M059J (cell line): Measurements from ENCODE around the gene ASAP3. TPM values are rescaled to one million over a fixed set of nuclear protein-coding genes. Genes with fewer than 3 reads are reported as not detected.
"Not testable (repeated sequence)": the region's sequence is repeated elsewhere in the genome, so short reads cannot be mapped to it uniquely, and the experiment has no call there.

Experiments used
- DNase-seq: peaks from one replicate; pipeline ENCODE4 v3.0.0-alpha.2; 2012; ENCODE audit warnings: low read depth
- total RNA-seq: library from RNA; depleted of rRNA; stranded (reverse); fragments of >200 nt; shearing (Covaris generic); gene quantifications from 2 replicates; pipeline ENCODE4 v1.2.3, GENCODE V29; 2014; rRNA removed

ASAP3 gene
- total RNA-seq, 1 experiment from 2014 or later = 13.7 TPM

DNA sequence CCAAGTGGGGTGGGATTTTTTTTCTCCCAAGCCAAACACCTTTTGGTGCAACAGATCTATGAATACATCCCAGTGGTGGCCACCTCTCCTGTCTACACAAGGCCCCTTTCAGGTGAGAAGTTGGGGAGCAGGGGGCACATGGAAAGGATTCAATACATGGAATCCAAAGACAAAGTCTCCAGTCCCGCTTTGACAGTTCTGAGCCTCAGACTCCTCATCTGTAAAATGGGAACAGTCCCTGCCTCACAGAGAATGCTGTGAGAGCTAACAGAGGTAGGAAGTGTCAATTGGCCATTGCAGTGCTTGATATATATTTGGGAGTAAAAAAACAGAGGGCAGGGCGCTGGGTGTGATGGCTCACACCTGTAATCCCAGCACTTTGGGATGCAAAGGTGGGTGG, 87.6 kb downstream of the ASAP3 start:
- DNase-seq = no peak

DNA sequence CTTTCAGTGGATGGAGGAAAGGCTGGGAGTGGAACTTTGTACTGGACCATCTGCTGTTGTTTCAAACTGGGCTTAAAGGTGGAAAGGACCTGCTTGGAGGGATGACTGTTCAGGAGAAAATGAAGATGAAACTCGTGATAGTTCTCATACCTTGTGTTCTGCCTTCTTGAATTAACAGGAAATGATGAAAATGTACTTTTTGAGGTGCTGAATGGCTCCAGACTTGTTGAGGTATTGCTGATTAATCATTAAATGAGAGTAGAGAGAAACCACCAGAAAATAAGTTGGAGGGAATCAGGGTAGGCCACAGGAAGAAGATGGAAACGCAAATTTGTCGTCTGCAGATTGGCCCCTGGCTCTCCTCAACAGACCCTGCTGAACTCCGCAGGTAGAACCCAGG, 88.1 kb downstream of the ASAP3 start:
- no peak for DNase-seq

DNA sequence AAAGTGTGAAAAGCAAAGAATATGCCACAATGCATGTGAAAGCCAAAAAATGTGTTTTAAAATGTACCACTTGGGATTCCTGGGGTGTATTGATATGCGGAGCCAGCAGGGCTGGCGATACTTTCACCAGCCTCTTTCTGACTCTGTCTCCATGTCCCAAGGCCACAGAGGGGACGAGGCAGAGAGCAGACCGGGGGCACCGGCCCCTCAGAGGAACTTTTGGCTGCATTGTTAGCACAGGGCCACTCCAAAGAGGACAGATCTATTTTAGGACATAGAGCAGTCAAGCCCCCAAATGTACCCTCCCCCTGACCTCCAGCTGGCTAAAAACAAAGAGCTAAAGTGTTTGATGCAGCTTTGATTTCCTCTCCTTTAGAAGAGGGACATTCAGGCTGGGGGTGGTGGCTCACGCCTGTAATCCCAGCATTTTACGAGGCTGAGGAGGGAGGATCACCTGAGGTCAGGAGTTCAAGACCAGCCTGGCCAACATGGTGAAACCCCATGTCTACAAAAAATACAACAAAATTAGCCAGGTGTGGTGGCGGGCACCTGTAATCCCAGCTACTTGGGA, 88.7 kb downstream of the ASAP3 start:
- DNase-seq = no peak

DNA sequence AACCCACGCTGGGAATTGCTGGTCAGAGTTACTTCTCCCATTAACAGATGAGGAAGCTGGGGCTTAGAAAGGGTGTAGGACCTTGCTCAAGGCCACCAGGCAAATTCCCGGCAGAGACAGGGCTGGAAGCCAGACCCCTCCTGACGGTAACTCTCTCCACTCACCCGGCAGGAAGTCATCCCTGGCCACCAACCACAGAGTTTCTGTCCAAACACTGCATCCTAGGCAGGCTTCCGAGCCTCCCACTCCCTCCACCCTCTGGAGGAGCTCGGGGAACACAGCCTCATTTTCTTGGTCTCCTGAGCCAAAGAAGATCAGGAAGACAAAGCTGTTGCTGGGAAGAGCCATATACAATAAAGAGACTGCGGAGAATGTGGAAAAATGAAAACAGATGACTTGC, 89.3 kb downstream of the ASAP3 start:
- DNase-seq = peak; percentile 91

DNA sequence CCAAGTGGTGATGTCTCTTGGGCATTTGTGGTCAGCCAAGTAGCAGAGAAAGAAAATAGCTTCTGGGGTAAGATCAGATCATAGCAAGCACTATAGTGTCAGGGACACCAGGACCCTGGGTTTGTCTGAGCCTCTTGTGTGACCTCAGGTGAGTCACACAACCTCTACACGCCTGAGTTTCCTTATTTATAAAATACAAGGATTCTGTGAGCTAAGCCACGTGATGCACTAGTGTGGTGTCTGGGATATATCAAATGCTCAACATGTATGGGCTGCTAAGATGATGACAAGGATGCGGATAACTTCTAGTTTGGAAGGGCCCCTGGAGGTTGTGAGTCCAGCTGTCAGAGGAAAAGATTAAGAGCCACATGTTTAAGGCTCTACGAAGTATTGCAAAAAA, 89.8 kb downstream of the ASAP3 start:
- DNase-seq = peak; percentile 95

DNA sequence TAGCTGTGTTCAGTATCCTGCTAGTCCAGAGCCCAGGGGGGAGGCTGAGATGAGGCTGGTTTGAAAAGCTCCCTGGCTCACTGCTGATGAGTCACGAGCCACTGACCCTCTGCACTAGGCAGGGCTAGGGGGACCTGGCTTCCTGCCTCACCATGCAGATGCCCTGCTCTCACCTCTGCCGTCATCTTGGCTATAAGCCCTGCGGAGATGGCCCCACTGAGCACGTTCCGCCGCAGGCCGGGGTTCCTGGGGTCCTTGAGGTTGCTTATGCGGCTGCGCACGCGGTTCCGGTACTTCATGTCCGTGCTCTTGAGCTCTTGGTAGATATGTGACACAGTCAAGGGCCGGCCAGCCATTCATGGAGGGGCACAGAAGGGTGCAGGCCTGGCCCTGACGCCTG, 90.3 kb downstream of the ASAP3 start:
- peak; percentile 94 for DNase-seq

DNA sequence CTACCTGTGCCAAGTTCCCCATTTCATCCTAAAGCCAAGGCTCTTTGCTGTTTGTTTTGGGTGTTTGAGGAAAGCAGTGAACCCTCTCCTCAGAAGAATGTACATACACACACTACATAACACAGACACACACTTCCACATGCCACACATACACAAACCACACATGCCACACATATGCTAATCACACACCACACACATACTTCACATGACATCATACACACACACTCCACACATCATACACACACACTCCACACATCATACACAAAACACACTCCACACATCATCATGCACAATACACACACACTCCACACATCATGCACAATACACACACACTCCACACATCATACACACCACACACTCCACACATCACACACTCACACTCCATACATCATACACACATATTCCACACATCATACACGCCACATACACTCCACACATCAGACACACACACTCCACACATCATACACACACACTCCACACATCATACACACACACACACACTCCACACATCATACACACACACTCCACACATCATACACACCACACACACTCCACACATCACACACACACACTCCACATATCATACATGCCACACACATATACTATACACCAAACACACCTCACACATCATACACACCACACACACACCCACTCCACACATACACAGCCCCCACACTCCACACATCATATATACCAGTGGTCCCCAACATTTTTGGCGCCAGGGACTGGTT, 91.7 kb downstream of the ASAP3 start:
- DNase-seq = no peak

DNA sequence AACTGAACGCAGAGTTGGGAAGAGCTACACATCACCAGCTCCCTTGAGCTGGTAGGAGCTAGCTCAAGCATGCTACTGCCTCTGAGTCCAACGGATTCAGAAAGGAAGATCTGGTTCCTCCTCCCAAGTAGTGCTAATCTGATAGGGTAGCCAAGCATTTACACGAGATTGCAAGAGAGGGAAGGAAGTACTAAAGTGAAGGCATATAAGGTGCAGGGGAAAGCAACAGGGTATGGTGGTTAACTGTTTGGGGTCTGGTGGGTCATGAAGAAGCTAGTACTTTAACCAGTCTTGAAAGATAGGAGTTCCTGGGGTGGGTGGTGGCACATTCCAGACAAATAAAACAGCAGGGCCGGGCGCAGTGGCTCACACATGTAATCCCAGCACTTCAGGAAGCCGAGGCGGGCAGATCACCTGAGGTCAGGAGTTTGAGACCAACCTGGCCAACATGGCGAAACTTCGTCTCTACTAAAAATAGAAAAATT, 94.1 kb downstream of the ASAP3 start:
- DNase-seq = no peak

DNA sequence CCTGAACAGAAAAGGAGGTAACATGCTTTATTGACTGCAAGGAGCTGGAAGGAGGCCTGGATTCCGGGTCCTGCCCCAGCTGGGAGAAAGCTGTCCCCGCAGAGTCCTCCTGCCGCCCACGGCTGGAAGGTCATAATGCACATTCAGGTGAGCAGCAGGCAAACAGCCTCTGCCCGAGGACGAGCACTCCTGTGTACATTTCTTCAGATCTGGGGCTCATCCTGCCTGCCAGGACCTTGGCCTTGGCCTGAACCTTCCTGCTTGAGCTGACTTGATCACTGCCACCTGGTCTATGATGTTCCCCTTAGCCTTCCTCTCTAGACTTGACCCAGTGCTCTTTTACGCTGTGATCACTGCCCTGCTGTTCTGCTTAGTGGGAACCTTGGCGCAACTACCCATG, 96.5 kb downstream of the ASAP3 start:
- DNase-seq = no peak

DNA sequence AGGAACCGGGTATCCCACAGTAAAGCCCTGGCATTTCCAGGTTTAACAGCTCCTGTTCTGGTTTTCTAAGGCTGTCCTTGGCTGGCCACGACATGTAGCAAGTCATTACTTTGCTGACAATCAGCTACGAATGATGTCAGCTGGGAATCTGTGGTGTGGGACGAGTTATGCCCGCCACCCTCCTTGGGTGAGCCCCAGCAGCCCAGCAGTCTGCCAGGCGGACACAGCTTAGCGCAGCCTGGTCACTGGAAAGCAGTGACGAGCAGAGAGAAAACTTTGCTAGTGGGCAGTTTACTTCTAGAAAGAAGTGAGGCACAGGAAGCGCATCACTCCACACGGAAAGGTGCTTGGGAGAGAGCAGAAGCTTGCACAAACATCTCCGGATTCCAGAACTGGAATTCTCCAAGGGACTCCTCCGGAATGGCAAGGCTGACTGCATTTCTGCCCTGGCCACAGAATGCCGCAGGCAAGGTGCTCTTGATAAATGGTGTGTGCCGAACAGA, 98.8 kb downstream of the ASAP3 start:
- peak; percentile 69 for DNase-seq

DNA sequence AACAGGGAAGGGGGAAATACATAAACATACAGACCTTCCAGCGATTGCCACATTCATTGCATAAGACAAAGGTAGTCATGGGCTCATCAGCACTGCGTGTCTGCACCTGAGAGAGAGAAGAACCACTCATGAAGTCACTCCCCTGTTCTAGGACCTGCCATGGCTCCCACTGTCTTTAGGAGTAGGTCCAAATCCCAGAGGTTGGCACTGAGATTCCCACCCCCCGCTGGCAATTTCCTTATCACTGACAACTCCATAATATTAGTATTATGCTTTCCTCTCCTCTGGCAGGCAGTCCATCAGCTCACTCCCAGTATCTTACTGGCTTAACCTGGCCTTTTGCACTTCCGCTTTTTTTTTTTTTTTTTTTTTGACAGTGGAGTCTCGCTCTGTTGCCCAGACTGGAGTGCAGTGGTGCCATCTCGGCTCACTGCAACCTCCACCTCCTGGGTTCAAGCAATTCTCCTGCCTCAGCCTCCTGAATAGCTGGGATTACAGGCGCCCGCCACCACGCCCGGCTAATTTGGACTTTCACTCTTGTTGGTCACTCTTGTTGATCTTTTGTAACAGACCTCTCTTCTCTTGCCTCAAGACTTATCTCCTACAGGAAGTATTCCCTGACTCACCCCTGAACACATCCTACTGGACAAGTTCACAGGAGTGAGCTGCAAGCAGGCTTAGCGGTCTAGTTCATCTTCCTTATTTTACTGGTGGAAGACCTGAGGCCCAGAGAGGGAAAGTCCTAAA, 99.5 kb downstream of the ASAP3 start:
- peak; percentile 86 for DNase-seq

DNA sequence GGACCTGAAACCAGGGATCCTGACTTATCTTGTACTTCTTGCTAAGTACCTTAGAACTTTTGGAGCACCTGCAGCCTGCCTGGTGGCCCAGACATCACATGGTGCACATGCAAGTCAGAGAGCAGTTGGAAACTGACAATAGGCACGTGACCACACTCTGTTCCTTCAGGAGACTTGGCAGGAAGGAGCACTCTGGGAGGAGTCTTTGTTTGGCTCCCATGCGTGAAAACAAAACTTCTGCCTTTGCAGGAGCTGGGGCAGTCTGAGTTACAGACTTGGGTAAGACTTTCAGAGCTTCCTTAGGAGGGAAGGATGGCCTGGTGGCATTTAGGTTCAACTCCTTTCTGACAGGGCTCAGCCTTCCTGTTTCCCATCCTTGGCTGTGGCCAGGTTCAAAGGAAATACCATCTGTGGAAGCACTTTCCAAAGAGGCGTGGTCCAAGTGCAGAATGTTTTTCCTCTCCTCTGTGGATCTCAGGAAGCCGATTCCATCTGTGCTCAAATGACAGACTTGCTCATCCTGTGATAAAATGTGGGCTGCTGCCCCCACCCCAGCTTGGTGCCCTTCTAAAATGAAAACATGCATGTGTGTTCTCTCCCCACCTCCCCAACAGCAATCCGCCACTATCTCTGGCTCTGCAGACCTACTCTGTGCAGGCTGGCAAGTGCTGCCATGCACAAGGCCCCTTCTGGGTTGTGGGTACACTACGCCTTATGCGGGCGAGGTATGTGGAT, 100.2 kb downstream of the ASAP3 start:
- DNase-seq = no peak

DNA sequence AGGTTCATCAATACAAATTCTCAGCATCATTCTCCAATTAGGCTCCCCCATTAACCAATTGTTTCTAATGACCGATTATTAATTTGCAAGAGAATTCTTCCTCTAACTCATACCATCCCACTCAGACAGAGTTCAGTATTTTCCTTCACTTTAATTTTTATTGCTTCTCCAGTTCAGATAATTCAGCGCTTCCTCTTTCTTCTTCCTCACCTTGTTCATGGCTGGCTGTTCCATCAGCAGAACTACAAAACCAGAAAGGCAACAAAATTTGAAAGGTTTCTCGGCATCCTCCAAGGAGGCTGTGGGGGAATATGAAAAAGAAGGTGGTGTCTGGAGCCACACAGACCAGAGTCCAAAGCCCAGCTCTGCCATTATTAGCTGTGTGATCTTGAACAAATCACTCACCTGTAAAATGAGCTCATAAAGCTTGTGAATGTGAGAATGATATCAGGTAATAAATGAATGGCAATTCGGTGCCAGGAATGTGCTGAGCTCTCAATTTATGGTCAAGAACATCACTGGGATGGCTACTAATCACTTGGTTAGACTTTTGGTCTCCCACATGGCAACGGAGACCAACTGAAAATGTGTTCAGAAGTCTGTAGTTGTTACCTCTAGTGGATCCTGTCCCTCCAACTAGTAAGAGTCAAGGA, 102.6 kb downstream of the ASAP3 start:
- DNase-seq = no peak

DNA sequence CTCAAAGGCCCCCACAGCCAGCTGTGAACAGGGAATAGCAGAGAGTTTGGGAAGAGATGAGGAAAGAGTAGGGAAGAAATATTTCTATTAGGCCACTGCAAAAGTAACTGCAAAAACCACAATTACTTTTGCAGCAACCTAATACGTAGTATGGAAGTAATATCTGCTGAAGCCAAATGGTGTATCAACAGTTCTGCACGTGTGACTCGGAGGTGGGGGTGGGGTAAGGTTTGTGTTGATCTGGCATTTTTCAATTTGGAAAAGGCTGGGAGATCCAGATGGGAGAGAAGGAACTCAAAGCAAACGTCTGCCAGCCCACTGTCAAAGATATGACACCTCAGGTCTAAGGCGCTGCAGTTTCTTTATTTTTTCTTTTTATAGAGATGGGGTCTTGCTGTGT, 103.3 kb downstream of the ASAP3 start:
- no peak for DNase-seq

DNA sequence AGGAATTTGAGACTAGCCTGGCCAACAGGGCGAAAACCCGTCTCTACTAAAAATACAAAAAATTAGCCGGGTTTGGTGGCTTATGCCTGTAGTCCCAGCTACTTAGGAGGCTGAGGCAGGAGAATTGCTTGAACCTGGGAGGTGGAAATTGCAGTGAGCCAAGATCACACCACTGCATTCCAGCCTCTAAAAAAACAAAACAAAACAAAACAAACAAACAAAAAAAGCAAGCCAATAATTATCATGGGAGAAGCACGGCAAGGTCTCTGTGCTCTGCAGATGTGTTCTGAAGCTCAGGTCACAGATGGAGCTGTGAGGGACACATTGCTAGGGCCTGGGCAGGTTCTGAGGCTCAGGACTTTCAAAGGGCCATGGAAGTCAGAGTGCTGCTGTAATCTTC, 103.7 kb downstream of the ASAP3 start:
- not testable (repeated sequence) for DNase-seq

Other genes with a start within 250 kb of the ASAP3 start
- gene HNRNPR, start 139.9 kb downstream of the ASAP3 start, total RNA-seq = 114 and 166 TPM in 2 replicates
- gene ZNF436, start 114.3 kb downstream of the ASAP3 start, total RNA-seq = 18.3 and 18.6 TPM in 2 replicates
- 0.07 and 0.30 TPM in 2 replicates for gene TCEA3, start 59.4 kb downstream of the ASAP3 start, total RNA-seq
- 2.8 and 3.6 TPM in 2 replicates for gene E2F2, start 47.1 kb upstream of the ASAP3 start, total RNA-seq
- gene ID3, start 75.3 kb upstream of the ASAP3 start, total RNA-seq = 909 and 1,078 TPM in 2 replicates
- 897 and 1,213 TPM in 2 replicates for gene RPL11, start 207.6 kb upstream of the ASAP3 start, total RNA-seq